H7 (cell line): ENCODE measurements around the gene DIPK1A. TPM values are rescaled to one million over a fixed set of nuclear protein-coding genes. Genes with fewer than 3 reads are reported as not detected.

Experiments
- DNase-seq: peaks from one replicate; pipeline ENCODE4 v3.0.0; 2012
- H3K27me3 ChIP-seq: 2 replicates; pipeline ENCODE4 v1.6.0; 2011; ENCODE audit warnings: mild to moderate bottlenecking, low read length; ENCODE audit not compliant: control insufficient read depth, insufficient read depth
- H3K36me3 ChIP-seq: replicated peaks from 2 replicates; pipeline ENCODE4 v1.5.1; 2011; ENCODE audit warnings: low read length; ENCODE audit not compliant: control insufficient read depth, insufficient read depth
- H3K4me3 ChIP-seq: 2 replicates; pipeline ENCODE4 v1.5.1; 2011; ENCODE audit warnings: low read depth, mild to moderate bottlenecking, control low read depth, low read length, moderate library complexity; ENCODE audit not compliant: insufficient read depth
- total RNA-seq: library from RNA; depleted of rRNA; stranded (reverse); fragments of >200 nt; shearing (Covaris generic); gene quantifications from 2 replicates; pipeline ENCODE4 v1.2.3, GENCODE V29; 2014

Gene DIPK1A
- total RNA-seq, 1 experiment from 2014 or later, result 3.1 TPM

GRCh38 chr1:92843429-92844352 lies 117.6 kb downstream of the DIPK1A start:
- no peak for DNase-seq
- H3K36me3 ChIP-seq, result peaks cover 26% of the 10 kb centered on the region
- no peaks in the 10 kb centered on the region for H3K27me3 ChIP-seq
- no peak overlapping the region for H3K4me3 ChIP-seq

GRCh38 chr1:92843046-92843423 lies 118.2 kb downstream of the DIPK1A start:
- Histone ChIP-seq H3K4me3 (no peak overlapping the region), H3K36me3 (peaks cover 32% of the 10 kb centered on the region), H3K27me3 (no peaks in the 10 kb centered on the region)
- DNase-seq, result no peak

- Histone ChIP-seq H3K27me3 (no peaks in the 10 kb centered on the region), H3K36me3 (peaks cover 37% of the 10 kb centered on the region), H3K4me3 (no peak overlapping the region)
- DNase-seq, result no peak
Measured at GRCh38 chr1:92842082-92843045, 118.9 kb downstream of the DIPK1A start.

GRCh38 chr1:92840600-92840999 lies 120.7 kb downstream of the DIPK1A start:
- no peak for DNase-seq
- Histone ChIP-seq H3K36me3 (peaks cover 42% of the 10 kb centered on the region), H3K4me3 (no peak overlapping the region), H3K27me3 (no peaks in the 10 kb centered on the region)

GRCh38 chr1:92839442-92839841 lies 121.8 kb downstream of the DIPK1A start:
- Histone ChIP-seq H3K4me3 (no peak overlapping the region), H3K27me3 (no peaks in the 10 kb centered on the region), H3K36me3 (peaks cover 49% of the 10 kb centered on the region)
- no peak for DNase-seq

GRCh38 chr1:92838519-92838918 lies 122.7 kb downstream of the DIPK1A start:
- peaks cover 58% of the 10 kb centered on the region for H3K36me3 ChIP-seq
- no peaks in the 10 kb centered on the region for H3K27me3 ChIP-seq
- no peak for DNase-seq
- H3K4me3 ChIP-seq, result no peak overlapping the region

- no peaks in the 10 kb centered on the region for H3K27me3 ChIP-seq
- DNase-seq, result no peak
- H3K36me3 ChIP-seq, result peaks cover 58% of the 10 kb centered on the region
Measured at GRCh38 chr1:92837062-92837461, 124.2 kb downstream of the DIPK1A start.

GRCh38 chr1:92834617-92835016 lies 126.6 kb downstream of the DIPK1A start:
- Histone ChIP-seq H3K27me3 (no peaks in the 10 kb centered on the region), H3K4me3 (no peak overlapping the region), H3K36me3 (peaks cover 39% of the 10 kb centered on the region)
- DNase-seq, result no peak

More at GRCh38 chr1:92837062-92837461, 124.2 kb downstream of the DIPK1A start:
- H3K4me3 ChIP-seq, result no peak overlapping the region

- no peaks in the 10 kb centered on the region for H3K27me3 ChIP-seq
- H3K4me3 ChIP-seq, result no peak overlapping the region
- H3K36me3 ChIP-seq, result peaks cover 35% of the 10 kb centered on the region
- DNase-seq, result no peak
Measured at GRCh38 chr1:92833840-92834239, 127.4 kb downstream of the DIPK1A start.

- DNase-seq, result no peak
- peak overlapping the region; percentile 99 for H3K4me3 ChIP-seq
- no peaks in the 10 kb centered on the region for H3K27me3 ChIP-seq
- peaks cover 25% of the 10 kb centered on the region for H3K36me3 ChIP-seq
Measured at GRCh38 chr1:92832537-92833114, 128.6 kb downstream of the DIPK1A start.

GRCh38 chr1:92831762-92832536 lies 129.3 kb downstream of the DIPK1A start, which contains the start of gene RPL5:
RPL5 (plus strand) TSS chr1:92832040; CDS start chr1:92832115, 75 bp downstream.
- peak; percentile 93 for DNase-seq
- Histone ChIP-seq H3K27me3 (no peaks in the 10 kb centered on the region), H3K4me3 (peak within 1 kb of the TSS; percentile 99), H3K36me3 (peaks cover 23% of the 10 kb centered on the region)

GRCh38 chr1:92831368-92831761 lies 129.9 kb downstream of the DIPK1A start:
- Histone ChIP-seq H3K4me3 (no peak overlapping the region), H3K27me3 (no peaks in the 10 kb centered on the region), H3K36me3 (peaks cover 22% of the 10 kb centered on the region)
- DNase-seq, result peak; percentile 45

- DNase-seq, result no peak
- no peaks in the 10 kb centered on the region for H3K36me3 ChIP-seq
- H3K4me3 ChIP-seq, result no peak overlapping the region
- H3K27me3 ChIP-seq, result no peaks in the 10 kb centered on the region
Measured at GRCh38 chr1:92826792-92827191, 134.5 kb downstream of the DIPK1A start.

- no peak for DNase-seq
- H3K27me3 ChIP-seq, result no peaks in the 10 kb centered on the region
- no peak overlapping the region for H3K4me3 ChIP-seq
- no peaks in the 10 kb centered on the region for H3K36me3 ChIP-seq
Measured at GRCh38 chr1:92822879-92823278, 138.4 kb downstream of the DIPK1A start.
